ENCODE results near the gene SCUBE2.

DNA sequence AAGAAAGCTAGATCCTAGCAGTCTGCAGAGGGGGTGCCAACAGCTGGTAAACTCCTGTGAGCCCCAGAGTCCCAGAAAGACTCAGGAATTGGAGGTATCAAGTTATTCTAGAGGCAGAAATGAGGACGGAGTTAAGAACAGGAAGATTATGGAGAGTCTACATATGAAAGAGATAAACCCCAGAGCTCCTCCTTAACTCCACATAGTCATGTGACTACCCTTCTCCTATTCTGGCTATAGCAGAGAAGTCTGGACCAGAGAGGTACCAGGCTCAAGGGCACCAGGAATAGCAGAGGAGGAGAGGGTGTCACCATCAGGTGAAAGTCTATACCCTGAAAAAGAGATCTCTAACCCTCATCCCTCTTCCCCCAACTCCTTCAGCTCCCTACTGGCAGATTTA lies 29.6 kb downstream of the SCUBE2 start:
- no peak for TF ChIP-seq POLR2AphosphoS5 (IDR thresholded peaks at IDR 0.05)
- TF ChIP-seq, protein P1, sequence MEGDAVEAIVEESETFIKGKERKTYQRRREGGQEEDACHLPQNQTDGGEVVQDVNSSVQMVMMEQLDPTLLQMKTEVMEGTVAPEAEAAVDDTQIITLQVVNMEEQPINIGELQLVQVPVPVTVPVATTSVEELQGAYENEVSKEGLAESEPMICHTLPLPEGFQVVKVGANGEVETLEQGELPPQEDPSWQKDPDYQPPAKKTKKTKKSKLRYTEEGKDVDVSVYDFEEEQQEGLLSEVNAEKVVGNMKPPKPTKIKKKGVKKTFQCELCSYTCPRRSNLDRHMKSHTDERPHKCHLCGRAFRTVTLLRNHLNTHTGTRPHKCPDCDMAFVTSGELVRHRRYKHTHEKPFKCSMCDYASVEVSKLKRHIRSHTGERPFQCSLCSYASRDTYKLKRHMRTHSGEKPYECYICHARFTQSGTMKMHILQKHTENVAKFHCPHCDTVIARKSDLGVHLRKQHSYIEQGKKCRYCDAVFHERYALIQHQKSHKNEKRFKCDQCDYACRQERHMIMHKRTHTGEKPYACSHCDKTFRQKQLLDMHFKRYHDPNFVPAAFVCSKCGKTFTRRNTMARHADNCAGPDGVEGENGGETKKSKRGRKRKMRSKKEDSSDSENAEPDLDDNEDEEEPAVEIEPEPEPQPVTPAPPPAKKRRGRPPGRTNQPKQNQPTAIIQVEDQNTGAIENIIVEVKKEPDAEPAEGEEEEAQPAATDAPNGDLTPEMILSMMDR (IDR thresholded peaks at IDR 0.05) = no peak
